HCT116 (cell line): Measurements from ENCODE around the gene PRKCQ. TPM values are rescaled to one million over a fixed set of nuclear protein-coding genes. Genes with fewer than 3 reads are reported as not detected.
"Not testable (repeated sequence)": the region's sequence is repeated elsewhere in the genome, so short reads cannot be mapped to it uniquely, and the experiment has no call there.

Source experiments
- ATAC-seq: fragments of 200-7000 bp; cut with Tn5 transposase; 2 replicates; pipeline ENCODE4 v1.9.1; 2020; ENCODE audit warnings: mild to moderate bottlenecking, moderate library complexity
- BruUV-seq: library from RNA; stranded (reverse); fragments of 400-500 nt; replicated peaks from 2 replicates; lab custom pipeline; 2021; lab: Mats Ljungman, UMichigan
- CTCF ChIA-PET: fragments of 300-600 bp; sonication (Branson Sonifier 250); formaldehyde crosslinking; loops from one replicate; lab custom pipeline; 2021; ENCODE audit warnings: antibody characterized with exemption; lab: Charles Lee
- POLR2A ChIA-PET: fragments of 300-600, 350-600 bp; sonication (Branson Sonifier 250); formaldehyde crosslinking; loops from one replicate; lab custom pipeline; 2021; ENCODE audit warnings: antibody characterized with exemption; lab: Charles Lee
- RAD21 ChIA-PET, 2 experiments: fragments of 300-600 bp; sonication (Branson Sonifier 250); formaldehyde crosslinking; loops; one replicate each; lab custom pipeline; 2023; ENCODE audit warnings: low total read pairs in 2 of 2; ENCODE audit not compliant: uncharacterized antibody in 2 of 2, unreplicated experiment in 2 of 2, low non-redundant PET in 1 of 2; lab: Charles Lee
- DNase-seq: peaks from one replicate; pipeline ENCODE4 v3.0.0-alpha.2; 2010; ENCODE audit warnings: low read depth, low spot score
- H2AFZ ChIP-seq: fragments of 200-600 bp; shearing (Covaris generic), sonication (generic); 2 replicates; pipeline ENCODE4 v1.6.1; 2017; ENCODE audit warnings: low read depth, mixed run types, mixed read lengths, antibody characterized with exemption, low read length; ENCODE audit not compliant: poor library complexity, severe bottlenecking
- H3K27ac ChIP-seq: 2 replicates; pipeline ENCODE4 v1.5.1; 2012; ENCODE audit warnings: low read depth, low read length
- H3K27me3 ChIP-seq: fragments of 200-600 bp; sonication (generic); 2 replicates; pipeline ENCODE4 v1.6.1; 2016; ENCODE audit warnings: mixed run types, low read length, mixed read lengths; ENCODE audit not compliant: insufficient read depth
- H3K36me3 ChIP-seq, 2 experiments: fragments of 200-500 bp in 1 of 2; fragments of 200-600 bp in 1 of 2; sonication (Bioruptor generic) in 1 of 2; sonication (generic) in 1 of 2; 2 replicates each; pipeline versions ENCODE4 v1.5.1 to v1.6.1; 2014 to 2016; ENCODE audit warnings: low read length in 2 of 2, inconsistent platforms in 1 of 2, mixed read lengths in 1 of 2, mixed run types in 1 of 2; ENCODE audit not compliant: insufficient read depth in 2 of 2, control insufficient read depth in 1 of 2
- H3K4me1 ChIP-seq, 2 experiments: fragments of 200-600 bp in 1 of 2; sonication (generic) in 1 of 2; 2 replicates each; pipeline versions ENCODE4 v1.5.1 to v1.6.1; 2012 to 2017; ENCODE audit warnings: low read length in 2 of 2, inconsistent platforms in 1 of 2, mild to moderate bottlenecking in 1 of 2, mixed read lengths in 1 of 2, mixed run types in 1 of 2, moderate library complexity in 1 of 2; ENCODE audit not compliant: insufficient read depth in 2 of 2, control insufficient read depth in 1 of 2
- H3K4me2 ChIP-seq: fragments of 200-600 bp; sonication (generic); 2 replicates; pipeline ENCODE4 v1.6.1; 2017; ENCODE audit warnings: mixed run types, low read length, mixed read lengths
- H3K4me3 ChIP-seq, 2 experiments: fragments of 200-600 bp in 1 of 2; sonication (generic) in 1 of 2; replicated peaks in 1 of 2; 2 replicates each; pipeline ENCODE4 v1.5.1; 2011 to 2016; ENCODE audit warnings: low read length in 2 of 2, control low read depth in 1 of 2, low read depth in 1 of 2, mild to moderate bottlenecking in 1 of 2, mixed read lengths in 1 of 2, mixed run types in 1 of 2
- H3K79me2 ChIP-seq: fragments of 200-600 bp; sonication (generic); 2 replicates; pipeline ENCODE4 v1.6.1; 2017; ENCODE audit warnings: mild to moderate bottlenecking, mixed run types, low read length, moderate library complexity, mixed read lengths; ENCODE audit not compliant: insufficient read depth
- H3K9ac ChIP-seq: fragments of 200-600 bp; sonication (generic); 2 replicates; pipeline ENCODE4 v1.6.1; 2016; ENCODE audit warnings: low read length, mixed read lengths
- H3K9me2 ChIP-seq: fragments of 200-600 bp; sonication (generic), shearing (Covaris generic); 2 replicates; pipeline ENCODE4 v1.6.1; 2017; ENCODE audit warnings: mixed run types, mild to moderate bottlenecking, moderate library complexity; ENCODE audit not compliant: insufficient read depth
- H3K9me3 ChIP-seq, 2 experiments: fragments of 200-500 bp in 1 of 2; fragments of 200-600 bp in 1 of 2; sonication (Bioruptor generic) in 1 of 2; sonication (generic) in 1 of 2; 2 replicates each; pipeline ENCODE4 v1.6.1; 2014 to 2017; ENCODE audit warnings: low read length in 2 of 2, mixed read lengths in 2 of 2, inconsistent platforms in 1 of 2, low read depth in 1 of 2, mild to moderate bottlenecking in 1 of 2, mixed run types in 1 of 2, moderate library complexity in 1 of 2; ENCODE audit not compliant: control insufficient read depth in 1 of 2, insufficient read depth in 1 of 2
- H4K20me1 ChIP-seq: fragments of 200-600 bp; sonication (generic), shearing (Covaris generic); 2 replicates; pipeline ENCODE4 v1.6.1; 2017; ENCODE audit warnings: mixed run types, mild to moderate bottlenecking, moderate library complexity; ENCODE audit not compliant: insufficient read depth
- CTCF ChIP-seq, 3 experiments: fragments of 200-600 bp in 1 of 3; sonication (generic) in 1 of 3; IDR thresholded peaks in 2 of 3; conservative IDR thresholded peaks in 1 of 3; 2 replicates each; pipeline ENCODE4 v1.5.1; 2012 to 2017; ENCODE audit warnings: low read depth in 2 of 3, low read length in 2 of 3, antibody characterized with exemption in 1 of 3, borderline replicate concordance in 1 of 3, control low read depth in 1 of 3, mild to moderate bottlenecking in 1 of 3, mixed read lengths in 1 of 3, mixed run types in 1 of 3, moderate library complexity in 1 of 3; ENCODE audit not compliant: insufficient read depth in 1 of 3
- ELF1 ChIP-seq: IDR thresholded peaks from 2 replicates; pipeline ENCODE4 v1.6.1; 2012; ENCODE audit warnings: low read depth, borderline replicate concordance
- RAD21 ChIP-seq: IDR thresholded peaks from 2 replicates; pipeline ENCODE4 v1.6.1; 2012; ENCODE audit warnings: low read depth, mild to moderate bottlenecking
- intact Hi-C: fragments of 100-400 bp; cut with micrococcal nuclease; formaldehyde crosslinking; loops from 2 replicates; pipeline ENCODE4 v1.10.0; 2022
- total RNA-seq: library from RNA; stranded (reverse); gene quantifications from one replicate; pipeline ENCODE4 v1.2.1, GENCODE V29; 2021; ENCODE audit not compliant: unreplicated experiment

Gene PRKCQ
- total RNA-seq, 1 experiment from 2014 or later = 0.54 TPM

- Histone ChIP-seq H3K4me2 (0 out of 2 replicates have a peak overlapping the region, but pooled peaks have one; percentile 28), H3K9me2 (no peaks in the 10 kb centered on the region), H3K27ac (no peak overlapping the region)
- TF ChIP-seq ELF1 (no peak), CTCF (IDR thresholded peaks at IDR 0.05 in 2 of 3, conservative IDR thresholded peaks at IDR 0.05 in 1 of 3; ENCODE audit: borderline replicate concordance in 1 of 3, insufficient read depth in 1 of 3, low read depth in 2 of 3, low read length in 2 of 3) (peak; percentile 57 to 74 (median 72)), RAD21 (peak; percentile 56)
- TF ChIP-seq, all 23 proteins: peak for 2
- no peaks in the 10 kb centered on the region for H3K9me3 ChIP-seq
- BruUV-seq = no TSS peak
- no peak overlapping the region for H2AFZ ChIP-seq
- no peaks in the 10 kb centered on the region for H3K79me2 ChIP-seq
- ATAC-seq (peak; percentile 78), DNase-seq (peak; percentile 18)
- H3K4me1 ChIP-seq = no peaks in the 10 kb centered on the region
- H3K27me3 ChIP-seq = peaks cover 4% of the 10 kb centered on the region; the same call in 1 of the 2 replicates
- POLR2A ChIA-PET = no interaction called here
- no peak overlapping the region for H3K9ac ChIP-seq
- CTCF ChIA-PET = interaction anchor here (0.9 kb wide), 1 partner anchor 222 kb away, joined by 7 read pairs; no protein-coding TSS in a partner anchor
- RAD21 ChIA-PET = no interaction called here
- no peak overlapping the region for H3K4me3 ChIP-seq
- intact Hi-C loops = loop anchor here (1.0 to 5.0 kb wide), 2 partner anchors 203 to 222 kb away; no protein-coding TSS in a partner anchor
- no peaks in the 10 kb centered on the region for H3K36me3 ChIP-seq
- no peaks in the 10 kb centered on the region for H4K20me1 ChIP-seq
Observed at GRCh38 chr10:6445671-6446316, 134.3 kb downstream of the PRKCQ start.

- POLR2A ChIA-PET, H3K4me3 ChIP-seq, BruUV-seq, H3K9ac ChIP-seq, H3K4me1 ChIP-seq, H3K79me2 ChIP-seq, H4K20me1 ChIP-seq, H3K27ac ChIP-seq, H2AFZ ChIP-seq, H3K9me3 ChIP-seq, intact Hi-C loops, CTCF ChIA-PET, ATAC-seq, RAD21 ChIA-PET, DNase-seq, H3K9me2 ChIP-seq, H3K36me3 ChIP-seq, H3K4me2 ChIP-seq: not testable (repeated sequence)
- peaks cover 27% of the 10 kb centered on the region for H3K27me3 ChIP-seq
Observed at GRCh38 chr10:6439875-6440274, 140.2 kb downstream of the PRKCQ start.
